D721Med (cell line): ENCODE data around the gene NTF3.

Experiments used
- DNase-seq: peaks from one replicate; pipeline ENCODE4 v3.0.0; 2011; ENCODE audit warnings: low spot score; ENCODE audit not compliant: insufficient read length
- FAIRE-seq: peaks from 2 replicates; lab custom pipeline; 2011; peaks lifted over from hg19 to GRCh38; lab: Jason Lieb, UNC
- CTCF ChIP-seq: IDR thresholded peaks from 2 replicates; pipeline ENCODE4 v1.5.1; 2012; ENCODE audit warnings: mild to moderate bottlenecking, control low read depth; ENCODE audit not compliant: insufficient read depth; ENCODE audit errors: missing control alignments

The NTF3 gene

DNA sequence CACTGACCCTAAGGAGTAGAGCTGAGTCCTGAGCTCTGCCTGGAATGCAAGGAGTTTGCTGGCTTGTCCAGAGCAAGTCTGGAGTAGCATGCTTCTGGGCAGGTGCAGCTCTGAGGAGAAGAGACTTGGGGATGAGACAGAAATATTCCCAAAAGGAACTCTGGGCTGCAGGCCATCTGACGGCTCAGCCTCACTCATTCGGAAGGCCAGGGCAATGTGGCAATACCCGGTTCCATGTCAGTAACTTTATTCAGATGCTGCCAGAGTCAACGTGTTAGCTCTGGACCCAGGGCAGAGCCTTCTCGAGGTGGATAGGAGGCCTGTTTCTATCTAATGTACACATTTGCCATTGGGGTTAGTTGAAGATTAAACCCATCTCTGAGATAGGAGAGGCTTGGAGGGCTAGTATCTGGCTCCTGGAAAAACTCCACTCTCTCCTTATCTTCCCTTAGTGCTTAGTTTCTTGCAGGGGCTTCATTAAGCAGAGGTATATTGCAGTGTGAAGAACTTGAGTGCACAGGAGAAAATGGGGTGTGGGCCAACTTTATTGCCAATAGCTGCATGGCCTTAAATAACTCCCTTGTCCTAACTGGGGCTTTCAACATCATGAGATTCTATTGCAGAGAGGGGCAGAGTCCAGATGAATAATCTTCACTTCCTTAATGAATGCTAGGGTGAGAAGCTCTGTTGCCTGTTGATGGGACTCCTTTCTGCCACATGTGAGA lies 65.6 kb downstream of the NTF3 start:
- no peak for TF ChIP-seq CTCF
- no peak for FAIRE-seq
- DNase-seq: no peak

- no peak for TF ChIP-seq CTCF
- DNase-seq (no peak), FAIRE-seq (no peak)
These were observed 66.2 kb downstream of the NTF3 start for GRCh38 chr12:5498076-5498475.

GRCh38 chr12:5498806-5499205 lies 66.9 kb downstream of the NTF3 start:
- FAIRE-seq: no peak
- DNase-seq: no peak
- TF ChIP-seq CTCF: no peak

GRCh38 chr12:5499566-5500330 lies 67.8 kb downstream of the NTF3 start:
- DNase-seq: no peak
- TF ChIP-seq CTCF: no peak
- FAIRE-seq: no peak

DNA sequence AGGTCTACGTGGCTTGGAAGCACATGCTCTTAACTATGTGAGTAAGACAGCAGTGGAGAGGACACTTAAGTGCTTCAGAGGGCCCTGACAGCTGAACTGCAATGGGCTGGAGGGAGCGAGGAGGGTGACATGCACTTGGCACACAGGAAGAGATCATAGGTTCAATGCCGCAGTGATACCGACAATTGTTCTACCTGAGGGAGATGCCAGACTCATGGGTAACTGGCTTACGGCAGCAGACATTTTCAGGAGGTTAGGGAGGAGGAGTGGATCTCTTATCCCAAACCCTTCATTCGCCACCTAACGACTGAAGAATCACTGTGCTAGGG lies 68.4 kb downstream of the NTF3 start:
- FAIRE-seq (no peak), DNase-seq (no peak)

GRCh38 chr12:5503774-5504173 lies 71.9 kb downstream of the NTF3 start:
- FAIRE-seq (no peak), DNase-seq (no peak)
- TF ChIP-seq CTCF: no peak

More for the DNA sequence above, 68.4 kb downstream of the NTF3 start:
- no peak for TF ChIP-seq CTCF

- DNase-seq (no peak), FAIRE-seq (no peak)
- no peak for TF ChIP-seq CTCF
These were observed 73.2 kb downstream of the NTF3 start for GRCh38 chr12:5505116-5505515.
